RWPE2 (cell line): ENCODE measurements around the gene GUCA2B.

Experiments used
- ATAC-seq: fragments of 200-7000 bp; cut with Tn5 transposase; 3 replicates; pipeline ENCODE4 v1.9.1; 2021; ENCODE audit warnings: low read depth
- DNase-seq: peaks from one replicate; pipeline ENCODE4 v3.0.0-alpha.2; 2020; ENCODE audit warnings: low spot score
- H3K27ac ChIP-seq: fragments of 450-650 bp; 2 replicates; pipeline ENCODE4 v1.5.1; 2017; ENCODE audit warnings: mild to moderate bottlenecking; ENCODE audit not compliant: poor library complexity, severe bottlenecking
- H3K27me3 ChIP-seq: fragments of 250-450 bp; sonication (Bioruptor Pico); 2 replicates; pipeline ENCODE4 v1.5.1; 2021; ENCODE audit warnings: mild to moderate bottlenecking, moderate library complexity; ENCODE audit not compliant: insufficient read depth, poor library complexity, severe bottlenecking
- H3K36me3 ChIP-seq: fragments of 250-450 bp; sonication (Bioruptor Pico); 2 replicates; pipeline ENCODE4 v1.5.1; 2020; ENCODE audit warnings: low read depth, mild to moderate bottlenecking, moderate library complexity
- H3K4me1 ChIP-seq: fragments of 250-450 bp; sonication (Bioruptor Pico); 2 replicates; pipeline ENCODE4 v1.5.1; 2021; ENCODE audit warnings: mild to moderate bottlenecking, moderate library complexity; ENCODE audit not compliant: insufficient read depth, poor library complexity, severe bottlenecking
- H3K4me3 ChIP-seq: fragments of 250-450 bp; sonication (Bioruptor Pico); 2 replicates; pipeline ENCODE4 v1.5.1; 2021; ENCODE audit warnings: mild to moderate bottlenecking, moderate library complexity; ENCODE audit not compliant: severe bottlenecking
- H3K9me3 ChIP-seq: fragments of 250-450 bp; sonication (Bioruptor Pico); 2 replicates; pipeline ENCODE4 v1.5.1; 2021; ENCODE audit warnings: mild to moderate bottlenecking, moderate library complexity; ENCODE audit not compliant: severe bottlenecking
- TF ChIP-seq, protein P1 (sequence below): fragments of 450-650 bp; IDR thresholded peaks from one replicate; pipeline ENCODE4 v1.5.1; 2017; ENCODE audit warnings: mild to moderate bottlenecking, moderate library complexity; ENCODE audit not compliant: poor library complexity, severe bottlenecking

GUCA2B gene

DNA sequence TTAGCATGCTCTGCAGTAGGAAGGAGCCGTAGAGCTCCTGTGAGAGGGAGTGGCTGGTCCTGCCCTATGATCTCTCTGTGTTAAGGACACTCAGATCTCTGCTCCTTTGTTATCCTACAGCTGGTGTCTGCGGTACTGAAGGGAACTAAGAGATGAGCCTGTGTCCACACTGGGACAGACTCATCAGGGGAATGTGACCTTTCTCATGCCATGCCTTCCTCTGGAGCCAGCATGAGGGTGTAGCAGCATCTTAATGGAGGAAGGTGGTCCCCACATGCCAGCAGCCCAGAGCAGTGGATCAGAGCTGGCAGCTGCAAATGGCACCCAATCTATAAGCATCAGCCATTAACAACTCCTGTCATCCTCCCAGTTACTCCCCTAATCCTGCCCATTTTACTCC is 24.7 kb upstream of the GUCA2B start:
- TF ChIP-seq, protein P1, sequence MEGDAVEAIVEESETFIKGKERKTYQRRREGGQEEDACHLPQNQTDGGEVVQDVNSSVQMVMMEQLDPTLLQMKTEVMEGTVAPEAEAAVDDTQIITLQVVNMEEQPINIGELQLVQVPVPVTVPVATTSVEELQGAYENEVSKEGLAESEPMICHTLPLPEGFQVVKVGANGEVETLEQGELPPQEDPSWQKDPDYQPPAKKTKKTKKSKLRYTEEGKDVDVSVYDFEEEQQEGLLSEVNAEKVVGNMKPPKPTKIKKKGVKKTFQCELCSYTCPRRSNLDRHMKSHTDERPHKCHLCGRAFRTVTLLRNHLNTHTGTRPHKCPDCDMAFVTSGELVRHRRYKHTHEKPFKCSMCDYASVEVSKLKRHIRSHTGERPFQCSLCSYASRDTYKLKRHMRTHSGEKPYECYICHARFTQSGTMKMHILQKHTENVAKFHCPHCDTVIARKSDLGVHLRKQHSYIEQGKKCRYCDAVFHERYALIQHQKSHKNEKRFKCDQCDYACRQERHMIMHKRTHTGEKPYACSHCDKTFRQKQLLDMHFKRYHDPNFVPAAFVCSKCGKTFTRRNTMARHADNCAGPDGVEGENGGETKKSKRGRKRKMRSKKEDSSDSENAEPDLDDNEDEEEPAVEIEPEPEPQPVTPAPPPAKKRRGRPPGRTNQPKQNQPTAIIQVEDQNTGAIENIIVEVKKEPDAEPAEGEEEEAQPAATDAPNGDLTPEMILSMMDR: no peak
- Histone ChIP-seq H3K27ac (no peak overlapping the region), H3K4me3 (no peak overlapping the region), H3K36me3 (no peaks in the 10 kb centered on the region), H3K9me3 (no peaks in the 10 kb centered on the region), H3K4me1 (no peaks in the 10 kb centered on the region), H3K27me3 (peaks cover 2% of the 10 kb centered on the region)
- no peak for ATAC-seq
- no peak for DNase-seq

DNA sequence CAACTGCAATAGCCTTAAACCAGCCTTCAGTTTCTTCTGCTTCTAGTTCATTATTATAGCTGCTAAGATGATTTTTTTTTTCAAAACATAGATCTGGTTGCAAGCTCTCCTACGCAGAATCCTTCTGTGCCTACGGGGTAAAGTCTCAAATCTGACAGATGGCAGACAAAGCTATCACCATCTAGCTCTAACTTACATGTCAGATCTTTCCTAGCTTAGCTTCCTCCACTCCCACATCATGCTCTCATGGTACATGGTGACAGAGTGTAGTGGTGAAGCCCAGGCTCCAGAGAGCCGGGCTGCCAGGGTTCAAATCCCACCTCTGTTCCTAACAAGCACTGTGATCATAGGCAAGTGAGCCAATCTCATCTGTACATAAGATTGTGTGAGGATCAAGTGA is 24.2 kb upstream of the GUCA2B start:
- TF ChIP-seq, protein P1: no peak
- Histone ChIP-seq H3K27ac (no peak overlapping the region), H3K9me3 (no peaks in the 10 kb centered on the region), H3K27me3 (peaks cover 2% of the 10 kb centered on the region), H3K4me3 (no peak overlapping the region), H3K36me3 (no peaks in the 10 kb centered on the region), H3K4me1 (no peaks in the 10 kb centered on the region)
- DNase-seq (no peak), ATAC-seq (no peak)

DNA sequence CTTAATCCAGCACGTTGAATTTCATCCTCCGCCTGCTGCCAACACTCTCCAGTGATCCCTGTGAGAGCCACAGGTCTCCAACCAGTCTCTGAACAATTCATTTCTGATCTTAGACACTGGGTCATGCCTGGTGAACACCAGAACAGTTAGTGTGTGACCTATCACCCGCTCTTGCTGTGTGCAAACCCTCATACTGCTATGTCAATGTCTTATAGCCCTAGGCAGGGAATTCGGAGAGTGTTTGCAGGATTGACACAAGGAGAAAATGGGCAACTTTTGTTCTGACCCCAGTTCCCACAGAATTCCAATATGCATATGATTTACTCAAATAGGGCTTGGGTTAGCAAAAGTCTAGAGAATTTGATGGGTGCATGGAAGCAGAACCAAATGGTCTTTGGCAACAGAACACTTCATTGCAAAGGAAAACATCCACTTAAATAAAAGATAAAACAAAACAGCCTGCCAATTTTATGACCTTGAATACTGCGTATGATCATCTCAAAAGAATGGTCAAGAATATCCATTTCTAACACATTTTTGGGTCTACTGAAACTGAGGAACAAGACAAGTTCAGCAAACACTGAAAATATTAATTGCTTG is 23.0 kb upstream of the GUCA2B start:
- Histone ChIP-seq H3K4me1 (no peaks in the 10 kb centered on the region), H3K27ac (no peak overlapping the region), H3K27me3 (peaks cover 2% of the 10 kb centered on the region), H3K9me3 (no peaks in the 10 kb centered on the region), H3K36me3 (no peaks in the 10 kb centered on the region), H3K4me3 (no peak overlapping the region)
- TF ChIP-seq, protein P1: no peak
- ATAC-seq: no peak
- DNase-seq: no peak

DNA sequence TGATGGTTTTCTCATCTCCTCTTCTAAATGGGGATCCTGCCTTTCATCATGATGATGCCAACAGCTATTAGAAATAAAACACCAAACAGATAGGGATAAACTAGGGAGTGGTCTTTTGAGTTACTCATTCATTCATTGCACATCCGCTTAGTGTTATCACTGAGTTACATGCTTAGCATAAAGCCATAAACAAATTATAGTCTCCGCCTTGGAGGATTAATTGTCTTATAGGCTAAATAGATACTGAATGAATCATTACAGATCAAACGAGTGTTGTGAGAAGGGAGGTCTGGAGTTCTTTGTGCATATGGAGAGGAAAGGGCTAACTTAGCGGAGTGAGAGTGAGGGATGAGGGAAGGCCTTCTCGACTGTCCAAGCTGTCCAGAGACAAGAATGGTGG is 19.8 kb upstream of the GUCA2B start:
- ATAC-seq: no peak
- Histone ChIP-seq H3K9me3 (no peaks in the 10 kb centered on the region), H3K27me3 (no peaks in the 10 kb centered on the region), H3K4me1 (no peaks in the 10 kb centered on the region), H3K27ac (no peak overlapping the region), H3K4me3 (no peak overlapping the region), H3K36me3 (no peaks in the 10 kb centered on the region)
- no peak for DNase-seq
- TF ChIP-seq, protein P1: no peak

DNA sequence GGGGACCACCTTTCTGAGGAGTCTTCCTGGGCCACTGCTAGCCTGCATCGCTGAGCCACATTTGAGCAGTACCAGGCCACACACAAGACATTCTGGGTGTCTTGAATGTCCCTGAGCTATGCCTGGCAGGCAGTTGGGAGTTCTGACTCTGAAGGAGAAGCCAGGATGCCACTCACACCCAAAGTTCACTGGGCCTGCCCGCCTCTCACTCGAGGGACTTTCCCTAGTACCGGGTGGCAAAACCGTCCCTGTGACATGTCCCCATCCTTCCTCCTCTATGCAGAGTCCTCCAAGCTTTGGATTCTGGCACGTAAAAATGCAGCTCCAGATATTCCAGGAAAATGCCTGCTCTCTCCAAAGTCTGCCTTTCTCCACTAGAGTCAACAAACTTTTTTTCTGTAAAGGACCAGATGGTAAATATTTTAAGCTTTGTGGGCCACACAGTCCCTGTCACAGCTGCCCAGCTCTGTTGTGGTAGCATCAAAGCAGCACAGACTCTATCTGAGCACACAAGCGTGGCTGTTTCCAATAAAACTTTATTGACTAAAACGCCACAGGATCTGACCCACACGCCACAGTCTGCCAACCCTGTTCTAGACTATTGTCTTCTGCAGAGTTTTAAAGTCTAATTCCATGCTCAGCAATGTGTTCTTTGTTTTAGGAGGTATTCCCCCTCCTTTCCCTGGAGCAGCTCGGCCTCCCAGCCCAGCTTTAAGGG is 19.2 kb upstream of the GUCA2B start:
- no peak for ATAC-seq
- Histone ChIP-seq H3K9me3 (no peaks in the 10 kb centered on the region), H3K27me3 (no peaks in the 10 kb centered on the region), H3K36me3 (no peaks in the 10 kb centered on the region), H3K4me1 (no peaks in the 10 kb centered on the region), H3K27ac (no peak overlapping the region), H3K4me3 (no peak overlapping the region)
- TF ChIP-seq, protein P1: no peak
- no peak for DNase-seq
